GM19397 (cell line): Measurements from ENCODE around the gene TTLL5.

Source experiments
- ATAC-seq: cut with Tn5 transposase; IDR thresholded peaks from one replicate; pipeline ENCODE4 v1.9.1; 2021; ENCODE audit warnings: mild to moderate bottlenecking, moderate library complexity; ENCODE audit not compliant: unreplicated experiment

The TTLL5 gene

DNA sequence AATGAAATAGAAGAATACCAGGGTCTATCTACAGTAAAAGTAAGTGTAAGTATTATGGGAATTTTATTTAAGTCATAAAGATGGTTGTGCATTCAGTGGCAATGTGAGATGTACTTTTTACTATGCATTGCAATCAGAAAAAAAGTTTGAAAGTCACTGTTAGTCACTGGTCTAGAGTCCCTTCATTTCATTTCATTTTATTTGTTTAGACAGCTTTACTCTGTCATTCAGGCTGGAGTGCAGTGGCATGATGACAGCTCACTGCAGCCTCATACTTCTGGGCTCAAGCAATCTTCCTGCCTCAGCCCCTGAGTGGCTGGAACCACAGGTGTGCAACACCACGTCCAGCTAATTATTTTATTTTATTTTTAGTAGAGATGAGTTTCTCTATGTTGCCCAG lies 278.2 kb downstream of the TTLL5 start:
- ATAC-seq: no peak

DNA sequence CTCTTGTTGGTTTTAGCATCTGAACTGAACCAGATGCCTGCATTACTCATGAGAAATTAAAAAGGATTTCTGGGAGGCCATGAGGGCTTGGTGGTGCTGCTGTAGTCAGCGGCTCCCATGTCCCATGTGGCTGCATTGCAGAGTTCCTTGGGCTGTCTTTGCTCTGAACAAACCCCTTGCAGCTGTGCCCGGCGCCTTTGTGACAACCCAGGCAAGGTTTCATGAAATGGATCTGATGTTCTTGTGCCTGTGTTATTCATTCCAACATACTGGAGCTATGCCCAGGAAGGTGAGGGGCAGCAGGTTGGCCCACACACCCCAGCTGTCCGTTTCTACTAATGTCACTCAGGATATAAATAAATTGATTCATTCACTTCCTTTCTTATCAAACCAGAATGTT lies 280.0 kb downstream of the TTLL5 start:
- no peak for ATAC-seq

- ATAC-seq: no peak
Observed at GRCh38 chr14:75944607-75945241, 283.7 kb downstream of the TTLL5 start.

DNA sequence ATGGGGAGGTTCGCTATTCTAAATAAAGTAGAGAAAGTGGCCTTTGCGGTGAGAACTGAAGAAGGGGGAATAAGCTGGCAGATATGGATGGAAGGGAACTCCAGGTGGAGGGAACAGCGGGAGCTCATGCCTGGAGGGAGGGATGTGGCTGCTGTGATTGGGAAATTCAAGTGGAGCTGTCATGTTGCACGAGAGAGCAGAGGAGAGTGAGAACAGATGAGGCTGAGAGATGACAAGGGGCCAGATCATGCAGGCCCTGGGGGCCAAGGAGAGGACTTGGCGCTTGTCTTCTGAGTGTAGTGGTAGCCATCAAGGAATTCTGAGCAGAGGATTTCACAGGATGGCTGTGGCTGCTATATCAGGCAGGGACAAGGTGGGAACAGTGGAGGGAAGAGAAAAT lies 285.7 kb downstream of the TTLL5 start:
- ATAC-seq: no peak

DNA sequence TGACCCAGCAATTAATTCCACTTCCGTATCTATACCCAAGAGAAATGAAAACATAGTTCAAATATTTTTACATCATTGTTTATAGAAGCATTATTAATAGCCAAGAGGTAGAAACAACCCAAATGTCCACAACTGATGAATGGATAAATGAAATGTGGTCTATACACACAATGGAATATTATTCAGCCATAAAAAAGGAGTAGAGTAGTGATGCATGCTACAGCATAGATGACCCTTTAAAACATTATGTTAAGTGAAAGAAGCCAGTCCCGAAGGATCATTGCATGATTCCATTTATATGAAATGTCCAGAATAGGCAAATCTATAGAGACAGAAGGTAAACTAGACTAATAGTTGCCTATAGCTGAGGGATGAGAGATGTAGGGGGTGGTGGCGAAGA lies 291.4 kb downstream of the TTLL5 start:
- ATAC-seq: no peak

DNA sequence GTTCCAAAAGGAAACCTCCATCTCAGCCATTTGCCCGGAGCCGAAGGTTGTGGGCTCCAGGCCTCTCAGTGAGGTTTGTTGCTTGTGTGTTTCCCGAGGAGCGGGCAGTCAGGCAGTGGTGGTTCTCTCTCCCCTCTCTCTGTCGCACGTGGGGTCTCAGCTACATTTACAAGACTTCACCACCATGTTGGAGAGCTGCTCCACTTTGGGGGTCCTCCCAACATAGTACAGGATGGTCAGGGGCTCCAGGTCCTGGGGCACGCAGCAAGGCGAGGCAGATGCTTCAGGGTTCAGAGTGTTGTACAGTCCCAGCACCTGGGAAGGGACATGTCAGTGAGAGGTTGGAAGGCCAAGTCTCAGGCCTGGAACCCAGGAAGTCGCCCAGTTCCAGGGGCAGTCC lies 298.0 kb downstream of the TTLL5 start:
- no peak for ATAC-seq

GRCh38 chr14:75960231-75960630 lies 299.2 kb downstream of the TTLL5 start:
- peak; percentile 65 for ATAC-seq

- no peak for ATAC-seq
Observed at GRCh38 chr14:75961662-75962061, 300.6 kb downstream of the TTLL5 start.

- no peak for ATAC-seq
Observed at GRCh38 chr14:75967866-75968265, 306.8 kb downstream of the TTLL5 start.

DNA sequence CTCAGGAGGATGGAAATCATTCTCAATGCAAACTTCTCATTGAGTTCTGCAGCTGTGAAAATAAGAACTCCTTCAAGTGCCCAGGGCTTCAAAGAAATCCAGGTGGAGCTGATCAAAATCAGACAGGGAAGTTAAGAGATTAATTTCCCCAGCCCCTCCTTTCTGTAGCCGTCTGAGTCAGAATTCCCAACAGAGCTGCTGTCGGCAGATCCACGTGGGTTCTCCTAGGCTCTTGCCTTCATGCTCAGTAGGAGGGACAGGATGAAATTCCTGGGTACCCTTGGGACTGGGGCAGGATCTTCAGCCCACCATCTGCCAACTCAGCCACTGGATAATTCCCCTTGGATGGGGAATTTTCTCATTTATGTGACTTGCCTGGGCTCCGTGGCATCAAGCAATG lies 307.4 kb downstream of the TTLL5 start:
- ATAC-seq: no peak

- ATAC-seq: no peak
Observed at GRCh38 chr14:75969126-75969525, 308.1 kb downstream of the TTLL5 start.

DNA sequence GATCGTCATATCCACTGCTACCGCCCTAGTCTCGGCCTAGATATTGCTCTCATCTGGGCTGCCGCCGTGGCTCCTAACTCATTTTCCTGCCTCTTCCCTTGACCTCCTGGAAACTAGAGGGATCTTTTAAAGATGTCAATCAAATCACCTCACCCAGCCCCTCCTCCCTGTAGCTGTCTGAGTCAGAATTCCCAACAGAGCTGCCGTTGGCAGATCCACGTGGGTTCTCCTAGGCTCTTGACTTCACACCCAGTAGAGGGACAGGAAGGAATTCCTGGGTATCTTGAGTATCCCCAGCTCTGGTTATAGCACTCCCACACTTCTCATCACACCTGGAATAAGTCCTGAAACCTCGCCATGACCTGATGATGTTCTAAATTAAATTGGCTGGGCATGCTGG lies 308.8 kb downstream of the TTLL5 start:
- no peak for ATAC-seq

DNA sequence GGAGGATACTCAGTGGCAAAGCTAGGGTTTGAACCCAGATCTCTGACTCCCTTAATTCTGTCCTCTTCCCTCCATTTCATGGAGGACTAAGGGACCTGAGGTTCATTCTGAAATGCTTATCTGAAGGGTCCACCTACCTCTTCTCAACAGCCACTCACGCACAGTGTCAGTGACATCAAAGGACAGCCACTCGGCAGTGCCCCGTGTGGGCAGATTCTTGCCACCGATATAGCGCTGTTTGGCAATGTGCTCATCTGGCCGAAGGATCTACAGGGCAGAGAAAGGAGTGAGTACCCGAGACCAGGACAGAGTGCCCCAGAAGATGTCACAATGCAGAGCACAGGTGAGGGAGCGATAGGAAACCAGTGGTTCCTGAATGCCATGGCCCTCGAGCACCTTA lies 309.9 kb downstream of the TTLL5 start:
- ATAC-seq: no peak

- no peak for ATAC-seq
Observed at GRCh38 chr14:75971509-75971908, 310.5 kb downstream of the TTLL5 start.

- no peak for ATAC-seq
Observed at GRCh38 chr14:75972801-75973421, 311.9 kb downstream of the TTLL5 start.

- no peak for ATAC-seq
Observed at GRCh38 chr14:75976826-75977581, 316.0 kb downstream of the TTLL5 start.

GRCh38 chr14:75977582-75977943 lies 316.5 kb downstream of the TTLL5 start:
- no peak for ATAC-seq

GRCh38 chr14:75978249-75978731 lies 317.2 kb downstream of the TTLL5 start:
- no peak for ATAC-seq

GRCh38 chr14:75979071-75979571 lies 318.1 kb downstream of the TTLL5 start:
- no peak for ATAC-seq

DNA sequence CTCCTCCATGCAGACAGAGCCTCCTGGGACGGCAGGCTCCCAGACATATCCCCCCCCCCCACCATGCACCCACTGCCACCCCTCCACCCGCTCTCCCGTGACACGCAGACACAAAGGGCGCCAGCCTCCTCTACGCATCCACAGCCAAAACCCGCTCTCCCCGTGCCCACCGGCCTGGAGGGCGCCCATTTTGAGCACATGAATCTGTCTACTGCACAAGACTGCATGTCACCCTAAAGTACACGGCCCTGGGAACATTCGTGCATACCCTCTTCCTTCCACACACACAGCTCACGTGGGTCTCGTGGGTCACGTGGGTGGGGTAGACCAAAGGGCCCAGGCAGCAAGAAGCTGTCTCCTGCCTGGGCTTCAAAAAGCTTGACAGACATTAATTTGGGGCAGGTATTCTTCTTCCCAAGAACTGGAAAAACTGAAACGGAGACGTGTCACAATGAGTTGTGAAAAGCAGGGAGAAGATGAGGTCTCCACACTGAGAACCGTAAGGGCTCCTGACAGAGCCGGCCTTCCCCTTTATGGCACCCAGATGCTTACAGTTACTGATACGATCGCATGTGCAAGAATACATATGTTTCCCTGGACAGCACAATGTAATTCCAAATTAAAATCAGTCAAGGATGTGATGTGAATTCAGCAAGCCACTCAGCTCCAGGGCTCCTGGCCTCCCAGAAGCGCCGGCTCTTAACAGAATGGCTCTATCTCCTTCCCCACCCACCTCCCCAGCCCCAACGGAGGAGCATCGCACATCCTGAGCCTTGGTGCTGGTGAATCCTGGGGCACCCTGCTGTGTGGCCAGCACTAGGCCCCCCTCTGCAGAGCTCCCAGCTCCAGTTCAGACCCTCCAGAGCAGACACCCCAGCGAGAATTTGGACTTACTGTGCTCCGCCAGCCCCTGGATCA lies 318.9 kb downstream of the TTLL5 start:
- ATAC-seq: no peak

GRCh38 chr14:75980856-75981255 lies 319.8 kb downstream of the TTLL5 start:
- no peak for ATAC-seq
